HL-60/S4 (cell line): Measurements from ENCODE around the gene UBE2D2.
"Not testable (repeated sequence)": the region's sequence is repeated elsewhere in the genome, so short reads cannot be mapped to it uniquely, and the experiment has no call there.

Experiments used
- in situ Hi-C: fragments of 300-500 bp; cut with MboI; formaldehyde crosslinking; loops from 2 replicates; pipeline ENCODE4 v1.14.3; 2022; ENCODE audit warnings: low sequenced_read_pairs

The UBE2D2 gene

DNA sequence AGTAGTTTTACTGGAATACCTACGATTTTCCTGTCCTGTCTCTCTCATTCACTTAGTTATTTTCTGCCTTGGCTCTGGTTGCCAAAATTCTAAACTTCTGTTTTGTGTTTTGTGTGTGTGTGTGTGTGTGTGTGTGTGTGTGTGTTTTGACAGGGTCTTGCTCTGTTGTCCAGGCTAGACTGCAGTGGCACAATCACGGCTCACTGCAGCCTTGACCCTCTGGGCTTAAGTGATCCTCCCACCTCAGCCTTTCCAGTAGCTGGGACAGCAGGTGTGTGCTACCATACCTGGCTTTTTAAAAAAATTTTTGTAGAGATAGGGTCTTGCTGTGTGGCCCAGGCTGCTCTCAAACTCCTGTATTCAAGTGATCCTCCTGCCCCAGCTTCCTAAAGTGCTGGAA, 17.2 kb downstream of the UBE2D2 start:
- in situ Hi-C loops = no loop called here

DNA sequence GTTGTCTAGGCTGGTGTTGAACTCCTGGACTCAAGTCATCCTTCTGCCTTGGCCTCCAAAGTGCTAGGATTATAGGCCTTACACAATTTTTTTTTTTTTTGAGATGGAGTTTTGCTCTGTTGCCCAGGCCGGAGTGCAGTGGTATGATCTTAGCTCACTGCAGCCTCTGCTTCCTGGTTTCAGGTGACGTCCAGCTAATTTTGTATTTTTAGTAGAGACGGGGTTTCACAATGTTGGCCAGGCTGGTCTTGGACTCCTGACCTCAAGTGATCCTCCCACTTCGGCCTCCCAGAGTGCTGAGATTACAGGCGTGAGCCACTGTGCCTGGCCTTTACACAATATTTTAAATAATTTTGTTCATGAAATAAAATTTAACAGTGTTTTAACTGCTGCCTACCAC, 21.0 kb downstream of the UBE2D2 start:
- in situ Hi-C loops = not testable (repeated sequence)

- in situ Hi-C loops = no loop called here
Measured at GRCh38 chr5:139584137-139584536, 23.0 kb downstream of the UBE2D2 start.

DNA sequence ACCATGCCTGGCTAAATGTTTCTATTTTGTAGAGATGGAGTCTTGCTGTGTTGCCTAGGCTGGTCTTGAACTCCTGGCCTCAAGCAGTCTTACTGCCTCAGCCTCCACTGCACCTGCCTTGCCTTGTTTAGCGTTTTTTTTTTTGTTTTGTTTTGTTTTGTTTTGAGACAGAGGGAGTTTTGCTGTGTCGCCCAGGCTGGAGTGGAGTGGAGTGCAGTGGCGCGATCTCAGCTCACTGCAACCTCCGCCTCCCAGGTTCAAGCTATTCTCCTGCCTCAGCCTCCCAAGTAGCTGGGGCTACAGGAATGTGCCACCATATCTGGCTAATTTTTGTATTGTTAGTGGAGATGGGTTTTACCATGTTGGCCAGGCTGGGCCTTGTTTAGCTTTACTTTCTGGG, 27.0 kb downstream of the UBE2D2 start:
- in situ Hi-C loops = not testable (repeated sequence)

DNA sequence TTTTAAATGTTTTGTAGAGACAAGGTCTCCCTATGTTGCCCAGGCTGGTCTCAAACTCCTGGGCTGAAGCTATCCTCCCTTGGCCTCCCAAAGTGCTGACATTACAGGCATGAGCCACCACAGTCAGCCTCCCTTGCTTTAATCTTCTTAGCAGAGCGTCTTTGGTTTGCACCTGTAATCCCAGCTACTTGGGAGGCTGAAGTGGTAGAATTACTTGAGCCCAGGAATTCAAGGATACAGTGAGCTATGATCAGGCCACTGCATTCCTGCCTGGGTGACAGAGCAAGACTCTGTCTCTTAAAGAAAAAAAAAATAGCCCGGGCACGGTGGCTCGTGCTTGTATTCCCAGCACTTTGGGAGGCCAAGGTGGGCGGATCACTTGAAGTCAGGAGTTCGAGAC, 27.8 kb downstream of the UBE2D2 start:
- in situ Hi-C loops = no loop called here

DNA sequence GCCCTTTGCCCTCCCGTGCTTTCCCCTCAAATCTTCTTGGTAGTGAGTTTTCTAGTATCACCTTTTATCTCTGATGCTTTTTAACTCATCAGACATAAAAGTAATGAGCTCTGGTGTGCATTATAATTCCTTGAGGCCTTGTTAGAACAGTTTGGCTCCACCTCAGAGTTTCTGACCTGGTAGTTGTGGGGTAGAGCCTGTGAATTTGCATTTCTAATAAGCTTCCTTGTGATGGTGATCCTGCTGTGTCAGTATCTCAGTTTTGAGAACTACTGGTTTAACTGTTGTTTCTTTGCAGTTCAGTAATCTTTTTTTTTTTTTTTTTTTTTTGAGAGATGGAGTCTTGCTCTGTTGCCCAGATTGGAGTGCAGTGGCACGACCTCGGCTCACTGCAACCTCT, 31.1 kb downstream of the UBE2D2 start:
- in situ Hi-C loops = no loop called here

DNA sequence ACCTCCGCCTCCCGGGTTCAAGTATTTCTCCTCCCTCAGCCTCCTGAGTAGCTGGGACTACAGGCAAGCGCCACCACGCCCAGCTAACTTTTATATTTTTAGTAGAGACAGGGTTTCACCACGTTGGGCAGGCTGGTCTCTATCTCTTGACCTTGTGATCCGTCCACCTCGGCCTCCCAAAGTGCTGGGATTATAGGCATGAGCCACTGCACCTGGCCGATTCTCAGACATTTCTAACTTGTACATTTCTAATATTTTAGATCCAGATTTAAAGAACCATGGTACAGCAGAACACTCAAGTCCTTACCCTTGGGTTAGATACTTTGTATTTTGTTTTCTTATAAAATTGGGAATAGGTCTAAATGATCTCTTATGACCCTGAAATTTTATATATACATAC, 31.9 kb downstream of the UBE2D2 start:
- in situ Hi-C loops = not testable (repeated sequence)

GRCh38 chr5:139593716-139594319, 32.7 kb downstream of the UBE2D2 start:
- in situ Hi-C loops = no loop called here

- in situ Hi-C loops = no loop called here
Measured at GRCh38 chr5:139597134-139597533, 36.0 kb downstream of the UBE2D2 start.

DNA sequence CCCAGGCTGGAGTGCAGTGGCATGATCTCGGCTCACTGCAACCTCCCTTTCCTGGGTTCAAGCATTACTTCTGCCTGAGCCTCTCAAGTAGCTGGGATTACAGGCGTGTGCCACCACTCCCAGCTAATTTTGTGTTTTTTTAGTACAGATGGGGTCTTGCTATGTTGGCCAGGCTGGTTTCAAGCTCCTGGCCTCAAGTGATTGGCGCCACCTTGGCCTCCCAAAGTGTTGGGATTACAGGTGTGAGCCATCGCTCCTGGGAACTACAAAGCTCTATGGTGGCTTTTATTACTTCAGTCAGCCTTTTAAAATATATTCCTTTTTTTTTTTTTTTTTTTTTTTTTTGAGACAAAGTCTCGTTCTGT, 37.4 kb downstream of the UBE2D2 start:
- in situ Hi-C loops = not testable (repeated sequence)

DNA sequence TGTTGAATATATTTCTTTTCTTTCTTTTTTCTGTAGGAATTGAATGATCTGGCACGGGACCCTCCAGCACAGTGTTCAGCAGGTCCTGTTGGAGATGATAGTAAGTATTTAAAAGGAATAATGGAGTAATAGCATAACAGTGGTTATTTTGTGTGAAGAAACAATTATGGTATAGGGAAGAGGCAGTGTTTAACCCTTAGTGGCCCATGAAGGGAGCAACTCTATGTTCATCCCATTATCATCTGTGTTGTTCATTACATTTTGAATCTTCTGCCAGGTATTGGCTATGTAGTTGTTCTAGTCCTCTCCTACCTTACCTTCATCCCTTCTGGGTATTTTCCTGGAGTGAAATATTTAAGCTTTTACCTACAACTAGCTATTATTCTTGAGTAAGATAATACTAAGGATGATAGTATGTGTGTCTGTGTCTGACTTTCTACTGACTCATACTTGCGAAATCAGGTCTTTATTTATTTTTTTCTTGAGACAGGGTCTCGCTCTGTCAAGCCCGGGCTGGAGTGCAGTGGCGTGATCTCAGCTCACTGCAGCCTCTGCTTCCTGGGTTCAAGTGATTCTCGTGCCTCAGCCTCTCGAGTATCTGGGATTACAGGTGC, 39.3 kb downstream of the UBE2D2 start:
- in situ Hi-C loops = no loop called here

- in situ Hi-C loops = no loop called here
Measured at GRCh38 chr5:139601429-139601828, 40.3 kb downstream of the UBE2D2 start.

DNA sequence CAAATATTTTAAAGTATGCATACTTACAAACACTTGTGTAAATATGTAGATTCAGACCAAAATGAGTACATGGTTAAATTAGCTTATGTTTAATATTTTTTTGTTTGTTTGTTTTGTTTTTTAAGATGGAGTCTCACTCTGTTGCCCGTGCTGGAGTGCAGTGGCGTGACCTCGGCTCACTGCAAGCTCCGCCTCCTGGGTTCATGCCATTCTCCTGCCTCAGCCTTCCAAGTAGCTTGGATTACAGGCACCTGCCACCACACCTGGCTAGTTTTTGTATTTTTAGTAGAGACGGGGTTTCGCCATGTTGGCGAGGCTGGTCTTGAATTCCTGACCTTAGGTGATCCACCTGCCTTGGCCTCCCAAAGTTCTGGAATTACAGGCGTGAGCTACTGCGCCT, 40.8 kb downstream of the UBE2D2 start:
- in situ Hi-C loops = not testable (repeated sequence)

- in situ Hi-C loops = no loop called here
Measured at GRCh38 chr5:139605887-139606286, 44.7 kb downstream of the UBE2D2 start.

- in situ Hi-C loops = no loop called here
Measured at GRCh38 chr5:139611703-139612584, 50.8 kb downstream of the UBE2D2 start.

- in situ Hi-C loops = no loop called here
Measured at GRCh38 chr5:139619861-139620260, 58.7 kb downstream of the UBE2D2 start.

DNA sequence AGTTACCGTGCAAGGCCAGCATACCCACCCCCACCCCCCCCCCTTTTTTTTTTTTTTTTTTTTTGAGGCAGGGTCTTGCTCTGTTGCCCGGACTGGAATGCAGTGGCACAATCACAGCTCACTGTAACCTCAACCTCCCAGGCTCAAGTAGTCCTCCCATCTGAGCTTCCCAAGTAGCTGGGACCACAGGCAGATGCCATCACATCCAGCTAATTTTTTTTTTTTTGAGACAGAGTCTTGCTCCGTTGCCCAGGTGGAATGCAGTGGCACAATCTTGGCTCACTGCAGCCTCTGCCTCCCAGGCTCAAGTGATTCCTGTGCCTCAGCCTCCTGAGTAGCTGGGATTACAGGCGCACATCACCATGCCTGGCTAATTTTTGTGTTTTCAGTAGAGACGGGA, 64.3 kb downstream of the UBE2D2 start:
- in situ Hi-C loops = not testable (repeated sequence)

DNA sequence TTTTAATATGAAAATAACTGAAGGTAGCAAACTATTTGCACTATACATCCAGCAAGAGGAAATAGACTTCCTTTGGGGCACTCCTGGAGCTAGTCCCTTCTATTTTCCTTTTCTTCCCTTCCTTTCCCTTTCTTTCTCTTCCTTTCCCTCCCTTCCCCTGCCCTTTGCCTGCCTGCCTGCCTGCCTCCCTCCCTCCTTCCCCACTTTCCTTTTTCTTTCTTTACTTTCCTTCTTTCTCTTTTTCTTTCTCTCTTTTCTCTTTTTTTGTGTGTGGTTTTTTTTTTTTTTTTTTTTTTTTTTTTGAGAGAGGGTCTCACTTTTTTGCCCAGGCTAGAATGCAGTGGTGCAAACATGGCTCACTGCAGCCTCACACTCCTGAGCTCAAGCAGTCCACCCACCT, 69.7 kb downstream of the UBE2D2 start:
- in situ Hi-C loops = no loop called here

DNA sequence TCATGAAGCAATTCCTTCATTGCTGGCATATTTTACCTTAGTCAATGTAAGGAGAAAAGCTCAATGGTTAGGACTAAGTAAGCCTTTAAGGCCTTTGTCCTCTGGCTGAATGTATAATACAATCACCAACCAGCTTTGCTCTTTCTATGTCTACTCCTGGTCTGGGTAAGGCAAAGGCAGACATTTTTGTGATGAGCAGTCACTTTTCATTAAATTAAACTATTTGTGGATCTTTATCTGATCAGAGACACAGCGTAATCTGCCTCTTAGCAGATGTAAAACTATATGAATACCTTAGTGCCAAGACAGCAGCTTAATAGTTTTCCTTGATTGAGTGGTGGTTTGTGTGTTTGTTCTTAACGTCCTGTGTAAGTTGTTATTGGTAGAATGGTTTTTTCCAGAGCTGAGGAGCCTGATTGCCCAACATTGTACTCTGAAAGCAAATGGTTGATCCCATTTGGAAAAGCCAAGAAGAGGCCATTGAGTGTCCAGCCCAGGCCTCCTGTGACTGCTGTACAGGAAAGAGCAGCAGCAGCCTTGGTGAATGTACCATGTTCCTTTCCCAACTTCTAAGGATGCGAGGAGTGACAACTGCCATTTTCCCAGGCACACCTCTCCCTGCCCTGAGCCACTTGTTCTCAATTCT, 70.5 kb downstream of the UBE2D2 start:
- in situ Hi-C loops = no loop called here

DNA sequence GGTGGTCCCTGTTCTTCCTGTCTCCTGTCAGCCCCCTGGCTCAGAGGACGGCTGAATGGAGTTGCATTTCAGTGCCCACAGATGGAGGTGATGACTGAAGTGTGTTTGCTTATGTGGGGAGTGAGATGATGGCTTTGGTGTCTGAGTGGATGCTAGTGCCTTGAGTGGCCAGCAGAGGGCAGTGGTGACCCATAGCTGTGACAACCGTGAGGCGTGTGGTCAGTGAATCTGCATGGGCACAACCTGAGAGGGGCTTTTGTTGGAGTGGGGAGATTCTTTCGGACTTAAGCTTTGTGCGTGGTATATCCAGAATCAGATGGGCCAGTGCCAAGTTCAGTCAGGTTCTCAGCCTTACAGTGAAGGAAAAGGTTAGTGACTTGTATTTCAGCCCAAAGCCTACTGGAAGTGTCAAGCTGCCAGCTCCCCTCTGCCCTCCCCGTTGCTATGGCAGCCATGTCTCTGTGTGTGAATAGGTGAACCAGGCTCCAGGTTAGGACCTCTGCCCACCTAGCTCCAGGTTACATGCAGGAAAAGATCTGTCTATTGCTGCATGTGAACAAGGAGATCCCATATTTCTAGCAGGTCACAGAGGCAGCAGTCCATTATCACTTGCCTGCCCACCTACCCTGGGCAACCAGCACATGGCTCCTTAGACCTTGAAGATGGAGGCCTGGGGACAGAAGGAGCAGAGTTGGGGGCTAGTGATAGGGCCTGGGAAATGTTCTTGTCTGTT, 72.3 kb downstream of the UBE2D2 start:
- in situ Hi-C loops = no loop called here

DNA sequence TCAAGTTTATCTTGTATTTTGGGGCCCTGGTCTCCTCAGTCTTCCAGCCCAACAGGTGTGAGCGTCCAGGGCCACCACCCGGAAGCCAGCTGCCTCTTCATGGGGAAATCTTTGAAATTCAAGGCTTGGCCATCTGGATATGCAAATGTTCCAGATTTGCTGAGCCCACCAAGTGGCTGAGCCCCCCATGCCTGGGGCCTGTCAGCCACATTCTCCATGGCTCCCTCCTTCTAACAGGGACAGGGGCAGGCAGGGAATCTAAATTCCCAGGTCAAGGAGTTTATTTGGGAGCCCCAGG, 72.8 kb downstream of the UBE2D2 start:
- in situ Hi-C loops = no loop called here
